B cell (primary cell): ENCODE results near the gene A1CF.
"Not testable (repeated sequence)": the region's sequence is repeated elsewhere in the genome, so short reads cannot be mapped to it uniquely, and the experiment has no call there.

ENCODE experiments used
- CTCF ChIP-seq: fragments of 200-600 bp; IDR thresholded peaks from one replicate; pipeline ENCODE4 v1.8.0; 2022; ENCODE audit warnings: antibody characterized with exemption, mild to moderate bottlenecking
- EZH2 ChIP-seq: IDR thresholded peaks from 2 replicates; pipeline ENCODE4 v1.6.1; 2012; ENCODE audit warnings: borderline replicate concordance, low read depth, mild to moderate bottlenecking, moderate library complexity, low read length; ENCODE audit not compliant: insufficient read depth, poor library complexity, severe bottlenecking

GRCh38 chr10:50787962-50788361 is 97.5 kb downstream of the A1CF start:
- TF ChIP-seq EZH2, CTCF: not testable (repeated sequence)
